ENCODE measurements around the gene CLDN22.

DNA sequence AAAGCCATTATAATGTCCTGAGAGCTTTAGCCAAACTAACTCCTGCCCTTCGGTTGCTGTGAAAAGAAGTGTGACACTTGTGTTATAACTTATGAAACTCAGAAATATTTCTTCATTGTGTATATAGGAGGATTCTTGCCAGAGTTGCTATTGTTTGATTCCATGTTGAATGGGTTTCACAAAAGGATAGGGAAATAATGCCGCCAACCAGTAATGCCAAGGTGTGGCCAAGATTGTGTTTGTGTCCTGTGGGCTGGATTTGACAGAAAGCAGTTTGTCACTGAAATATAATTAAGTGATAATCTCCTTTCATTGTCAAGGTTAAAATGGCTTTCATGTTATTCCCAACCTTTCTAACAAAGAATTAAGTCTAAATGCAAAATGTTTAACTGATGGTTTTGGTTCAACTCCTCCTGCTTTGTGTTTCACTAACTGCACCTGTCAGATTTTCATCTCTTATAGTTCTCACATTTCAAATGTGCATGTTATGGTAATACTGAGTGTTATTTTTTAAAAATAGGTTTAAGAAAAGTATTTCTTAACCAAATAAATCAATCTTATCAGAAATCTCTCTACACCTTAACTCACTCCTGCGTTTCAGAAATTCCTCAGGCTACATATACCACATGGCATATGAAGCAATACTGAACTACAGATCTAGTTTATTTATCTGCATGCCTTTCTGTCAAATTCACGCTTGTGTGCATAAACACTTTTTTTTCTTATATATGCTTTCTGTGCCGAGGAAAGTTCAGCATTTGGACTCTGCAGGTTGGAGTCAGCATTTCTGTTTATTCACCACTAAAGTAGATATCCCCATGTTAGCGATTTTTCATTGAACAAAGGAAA is at the start of gene CLDN22:
- TF ChIP-seq, protein P1, sequence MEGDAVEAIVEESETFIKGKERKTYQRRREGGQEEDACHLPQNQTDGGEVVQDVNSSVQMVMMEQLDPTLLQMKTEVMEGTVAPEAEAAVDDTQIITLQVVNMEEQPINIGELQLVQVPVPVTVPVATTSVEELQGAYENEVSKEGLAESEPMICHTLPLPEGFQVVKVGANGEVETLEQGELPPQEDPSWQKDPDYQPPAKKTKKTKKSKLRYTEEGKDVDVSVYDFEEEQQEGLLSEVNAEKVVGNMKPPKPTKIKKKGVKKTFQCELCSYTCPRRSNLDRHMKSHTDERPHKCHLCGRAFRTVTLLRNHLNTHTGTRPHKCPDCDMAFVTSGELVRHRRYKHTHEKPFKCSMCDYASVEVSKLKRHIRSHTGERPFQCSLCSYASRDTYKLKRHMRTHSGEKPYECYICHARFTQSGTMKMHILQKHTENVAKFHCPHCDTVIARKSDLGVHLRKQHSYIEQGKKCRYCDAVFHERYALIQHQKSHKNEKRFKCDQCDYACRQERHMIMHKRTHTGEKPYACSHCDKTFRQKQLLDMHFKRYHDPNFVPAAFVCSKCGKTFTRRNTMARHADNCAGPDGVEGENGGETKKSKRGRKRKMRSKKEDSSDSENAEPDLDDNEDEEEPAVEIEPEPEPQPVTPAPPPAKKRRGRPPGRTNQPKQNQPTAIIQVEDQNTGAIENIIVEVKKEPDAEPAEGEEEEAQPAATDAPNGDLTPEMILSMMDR (IDR thresholded peaks at IDR 0.05; ENCODE audit: low read length), result no peak
- TF ChIP-seq EZH2phosphoT487 (IDR thresholded peaks at IDR 0.05; ENCODE audit: low read length) (no peak), EZH2 (optimal IDR thresholded peaks at IDR 0.05; ENCODE audit: low read depth, low read length) (no peak)
